BLaER1 treated with 17β-estradiol and CSF1 and Interleukin-3, amounts not matched to agents 10 nM and 100 nM (cell line): Measurements from ENCODE around the gene NID1.
A peak's percentile ranks its signal among the peaks of the same experiment; 100 is the strongest.
"Not testable (repeated sequence)": the region's sequence is repeated elsewhere in the genome, so short reads cannot be mapped to it uniquely, and the experiment has no call there.

Experiments
- H3K27ac ChIP-seq, 11 experiments: shearing (Covaris generic); formaldehyde crosslinking; 2 replicates each; pipeline ENCODE4 v1.8.1; 2022
- H3K27me3 ChIP-seq, 11 experiments: shearing (Covaris generic); formaldehyde crosslinking; 2 replicates each; pipeline ENCODE4 v1.8.1; 2022
- H3K36me3 ChIP-seq, 11 experiments: shearing (Covaris generic); formaldehyde crosslinking; 2 replicates each; pipeline ENCODE4 v1.8.1; 2022
- H3K4me1 ChIP-seq, 10 experiments: shearing (Covaris generic); formaldehyde crosslinking; 2 replicates each; pipeline ENCODE4 v1.8.1; 2022
- H3K4me2 ChIP-seq, 11 experiments: shearing (Covaris generic); formaldehyde crosslinking; 2 replicates each; pipeline ENCODE4 v1.8.1; 2022
- H3K4me3 ChIP-seq, 10 experiments: shearing (Covaris generic); formaldehyde crosslinking; 2 replicates each; pipeline ENCODE4 v1.8.1; 2022
- H3K9ac ChIP-seq, 11 experiments: shearing (Covaris generic); formaldehyde crosslinking; 2 replicates each; pipeline ENCODE4 v1.8.1; 2022
- H3K9me3 ChIP-seq, 11 experiments: shearing (Covaris generic); formaldehyde crosslinking; replicated peaks in 1 of 11; 2 replicates each; pipeline ENCODE4 v1.8.1; 2022
- H4K20me1 ChIP-seq, 11 experiments: shearing (Covaris generic); formaldehyde crosslinking; 2 replicates each; pipeline ENCODE4 v1.8.1; 2022
- Cebpa-rat ChIP-seq, 11 experiments: shearing (Covaris generic); IDR thresholded peaks; 2 replicates each; pipeline ENCODE4 v1.8.1; 2022

NID1 gene

GRCh38 chr1:236016083-236016482 lies 48.8 kb downstream of the NID1 start:
- H3K4me1 ChIP-seq = peaks cover 0 to 10% (median 0%) of the 10 kb centered on the region in 10 experiments; a peak in 1 of 20 replicates
- no peaks in the 10 kb centered on the region for H3K36me3 ChIP-seq
- no peak overlapping the region for H3K27ac ChIP-seq
- H3K9me3 ChIP-seq = no peaks in the 10 kb centered on the region
- H3K9ac ChIP-seq = no peak overlapping the region
- H3K4me3 ChIP-seq = no peak overlapping the region
- TF ChIP-seq Cebpa-rat (IDR thresholded peaks at IDR 0.05) = no peak
- H4K20me1 ChIP-seq = no peaks in the 10 kb centered on the region
- H3K27me3 ChIP-seq = no peaks in the 10 kb centered on the region
- H3K4me2 ChIP-seq = no peak overlapping the region

GRCh38 chr1:236015539-236015938 lies 49.4 kb downstream of the NID1 start:
- Histone ChIP-seq H3K36me3 (no peaks in the 10 kb centered on the region), H3K27ac (no peak overlapping the region), H3K4me1 (peaks cover 0 to 10% (median 0%) of the 10 kb centered on the region in 10 experiments; a peak in 1 of 20 replicates), H3K4me2 (no peak overlapping the region), H3K9ac (no peak overlapping the region), H3K4me3 (no peak overlapping the region), H3K27me3 (no peaks in the 10 kb centered on the region), H4K20me1 (no peaks in the 10 kb centered on the region), H3K9me3 (no peaks in the 10 kb centered on the region)
- TF ChIP-seq Cebpa-rat (IDR thresholded peaks at IDR 0.05) = no peak

- Histone ChIP-seq H3K27ac (no peak overlapping the region), H3K27me3 (no peaks in the 10 kb centered on the region), H3K36me3 (no peaks in the 10 kb centered on the region), H3K4me1 (peaks cover 0 to 10% (median 0%) of the 10 kb centered on the region in 10 experiments; a peak in 1 of 20 replicates), H3K4me3 (no peak overlapping the region), H4K20me1 (no peaks in the 10 kb centered on the region), H3K9ac (no peak overlapping the region), H3K9me3 (no peaks in the 10 kb centered on the region), H3K4me2 (no peak overlapping the region)
- TF ChIP-seq Cebpa-rat (IDR thresholded peaks at IDR 0.05) = no peak
Measured at GRCh38 chr1:236013330-236013729, 51.6 kb downstream of the NID1 start.

- Histone ChIP-seq H3K4me3 (no peak overlapping the region), H3K36me3 (no peaks in the 10 kb centered on the region), H3K27me3 (no peaks in the 10 kb centered on the region), H3K27ac (no peak overlapping the region), H4K20me1 (no peaks in the 10 kb centered on the region), H3K9ac (no peak overlapping the region), H3K9me3 (no peaks in the 10 kb centered on the region; a peak in 2 of 22 replicates), H3K4me2 (no peak overlapping the region), H3K4me1 (peaks cover 0 to 10% (median 0%) of the 10 kb centered on the region in 10 experiments; a peak in 1 of 20 replicates)
- no peak for TF ChIP-seq Cebpa-rat (IDR thresholded peaks at IDR 0.05)
Measured at GRCh38 chr1:236011641-236012040, 53.2 kb downstream of the NID1 start.

- 0 out of 20 replicates have a peak, but pooled peaks cover 0 to 5% (median 0%) of the 10 kb centered on the region in 10 experiments for H3K4me1 ChIP-seq
- H3K27me3 ChIP-seq = no peaks in the 10 kb centered on the region
- no peak for TF ChIP-seq Cebpa-rat (IDR thresholded peaks at IDR 0.05)
- no peaks in the 10 kb centered on the region for H3K36me3 ChIP-seq
- H3K9me3 ChIP-seq = no peaks in the 10 kb centered on the region; a peak in 2 of 22 replicates
- H3K9ac ChIP-seq = no peak overlapping the region
- H3K4me2 ChIP-seq = no peak overlapping the region
- H3K4me3 ChIP-seq = no peak overlapping the region
- no peaks in the 10 kb centered on the region for H4K20me1 ChIP-seq
- no peak overlapping the region for H3K27ac ChIP-seq
Measured at GRCh38 chr1:236010443-236010842, 54.4 kb downstream of the NID1 start.

GRCh38 chr1:236009857-236010256 lies 55.0 kb downstream of the NID1 start:
- Histone ChIP-seq H3K4me1 (0 out of 20 replicates have a peak, but pooled peaks cover 0 to 5% (median 0%) of the 10 kb centered on the region in 10 experiments), H3K27me3 (no peaks in the 10 kb centered on the region), H3K4me2 (no peak overlapping the region), H3K9ac (no peak overlapping the region), H3K4me3 (no peak overlapping the region), H4K20me1 (no peaks in the 10 kb centered on the region), H3K9me3 (no peaks in the 10 kb centered on the region; a peak in 2 of 22 replicates), H3K36me3 (no peaks in the 10 kb centered on the region), H3K27ac (no peak overlapping the region)
- no peak for TF ChIP-seq Cebpa-rat (IDR thresholded peaks at IDR 0.05)

- Histone ChIP-seq H3K27me3 (no peaks in the 10 kb centered on the region), H3K4me1 (0 out of 20 replicates have a peak, but pooled peaks cover 0 to 5% (median 0%) of the 10 kb centered on the region in 10 experiments), H3K27ac (no peak overlapping the region), H3K9ac (no peak overlapping the region), H3K4me3 (no peak overlapping the region), H4K20me1 (no peaks in the 10 kb centered on the region), H3K36me3 (no peaks in the 10 kb centered on the region), H3K9me3 (no peaks in the 10 kb centered on the region; a peak in 2 of 22 replicates), H3K4me2 (no peak overlapping the region)
- TF ChIP-seq Cebpa-rat (IDR thresholded peaks at IDR 0.05) = no peak
Measured at GRCh38 chr1:236009191-236009590, 55.7 kb downstream of the NID1 start.

GRCh38 chr1:236007781-236008180 lies 57.1 kb downstream of the NID1 start:
- no peaks in the 10 kb centered on the region for H3K36me3 ChIP-seq
- TF ChIP-seq Cebpa-rat (IDR thresholded peaks at IDR 0.05) = no peak
- no peaks in the 10 kb centered on the region for H4K20me1 ChIP-seq
- H3K4me3 ChIP-seq = no peak overlapping the region
- H3K4me1 ChIP-seq = 0 out of 20 replicates have a peak, but pooled peaks cover 0 to 5% (median 0%) of the 10 kb centered on the region in 10 experiments
- H3K27me3 ChIP-seq = no peaks in the 10 kb centered on the region
- H3K9me3 ChIP-seq = no peaks in the 10 kb centered on the region; a peak in 2 of 22 replicates
- H3K27ac ChIP-seq = no peak overlapping the region
- no peak overlapping the region for H3K4me2 ChIP-seq
- no peak overlapping the region for H3K9ac ChIP-seq

- H3K9ac ChIP-seq, H3K36me3 ChIP-seq, H3K4me3 ChIP-seq, H3K27me3 ChIP-seq, H3K9me3 ChIP-seq, H3K27ac ChIP-seq, H3K4me2 ChIP-seq, H4K20me1 ChIP-seq: not testable (repeated sequence)
- H3K4me1 ChIP-seq = peaks cover 33 to 46% (median 42%) of the 10 kb centered on the region in 10 experiments
Measured at GRCh38 chr1:236003058-236003457, 61.8 kb downstream of the NID1 start.

- no peak overlapping the region for H3K4me3 ChIP-seq
- no peak for TF ChIP-seq Cebpa-rat (IDR thresholded peaks at IDR 0.05)
- no peaks in the 10 kb centered on the region for H3K36me3 ChIP-seq
- peaks cover 38 to 51% (median 47%) of the 10 kb centered on the region in 10 experiments for H3K4me1 ChIP-seq
- peak overlapping the region in 4 of 11 experiments; percentile 65 to 79 (median 74); a peak in 3 of 22 replicates for H3K4me2 ChIP-seq
- H4K20me1 ChIP-seq = no peaks in the 10 kb centered on the region
- no peaks in the 10 kb centered on the region; a peak in 2 of 22 replicates for H3K9me3 ChIP-seq
- H3K9ac ChIP-seq = no peak overlapping the region
- H3K27me3 ChIP-seq = no peaks in the 10 kb centered on the region
- no peak overlapping the region for H3K27ac ChIP-seq
Measured at GRCh38 chr1:236002572-236002971, 62.3 kb downstream of the NID1 start.
